DMS153 (cell line): ENCODE data around the gene DPYD.

Source experiments
- DNase-seq: peaks from one replicate; lab custom pipeline; 2025; lab: John Stamatoyannopoulos, UW

The DPYD gene

GRCh38 chr1:97691325-97691724, 229.5 kb downstream of the DPYD start:
- DNase-seq: no peak

- DNase-seq: no peak
Measured at GRCh38 chr1:97685360-97685759, 235.5 kb downstream of the DPYD start.

DNA sequence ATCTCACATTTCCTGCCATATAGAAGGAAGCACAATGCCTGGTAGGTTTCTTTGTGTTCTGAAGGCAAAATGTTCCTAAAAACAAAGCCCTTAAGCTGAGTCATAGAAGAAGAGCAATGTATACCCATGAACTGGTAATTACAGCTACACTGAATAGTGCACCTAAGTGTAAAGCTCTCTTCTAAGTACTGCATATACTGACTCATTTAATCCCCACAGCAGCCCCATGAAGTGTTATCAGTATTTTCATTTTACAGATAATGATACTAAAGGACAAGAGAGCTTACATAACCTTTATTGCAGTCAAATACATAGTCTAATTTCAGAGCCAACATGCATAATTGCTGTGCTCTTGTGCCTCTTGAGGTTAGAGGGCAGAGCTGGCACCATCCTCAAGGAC, 239.9 kb downstream of the DPYD start:
- DNase-seq: peak; percentile 85

GRCh38 chr1:97680470-97680869, 240.4 kb downstream of the DPYD start:
- DNase-seq: no peak

- no peak for DNase-seq
Measured at GRCh38 chr1:97677702-97678101, 243.1 kb downstream of the DPYD start.

- DNase-seq: no peak
Measured at GRCh38 chr1:97674517-97674916, 246.3 kb downstream of the DPYD start.

DNA sequence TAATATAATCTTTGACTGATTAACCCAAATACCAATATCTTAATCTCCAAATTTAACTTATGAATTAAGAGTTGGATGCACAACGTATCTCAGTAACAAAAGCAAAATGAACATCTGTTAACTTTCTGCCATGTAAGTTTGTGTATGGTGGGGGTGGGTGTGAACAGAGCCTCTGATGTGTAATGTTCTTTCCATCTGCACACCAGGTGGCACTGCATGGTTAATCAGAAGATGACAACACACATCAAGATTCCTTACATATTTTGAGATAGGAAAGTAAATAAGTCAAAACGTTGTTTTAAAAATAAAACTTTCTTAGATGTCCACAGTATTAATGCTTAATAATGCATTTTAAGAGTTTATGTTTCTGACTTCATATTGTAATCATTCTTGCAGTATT, 251.9 kb downstream of the DPYD start:
- DNase-seq: no peak

DNA sequence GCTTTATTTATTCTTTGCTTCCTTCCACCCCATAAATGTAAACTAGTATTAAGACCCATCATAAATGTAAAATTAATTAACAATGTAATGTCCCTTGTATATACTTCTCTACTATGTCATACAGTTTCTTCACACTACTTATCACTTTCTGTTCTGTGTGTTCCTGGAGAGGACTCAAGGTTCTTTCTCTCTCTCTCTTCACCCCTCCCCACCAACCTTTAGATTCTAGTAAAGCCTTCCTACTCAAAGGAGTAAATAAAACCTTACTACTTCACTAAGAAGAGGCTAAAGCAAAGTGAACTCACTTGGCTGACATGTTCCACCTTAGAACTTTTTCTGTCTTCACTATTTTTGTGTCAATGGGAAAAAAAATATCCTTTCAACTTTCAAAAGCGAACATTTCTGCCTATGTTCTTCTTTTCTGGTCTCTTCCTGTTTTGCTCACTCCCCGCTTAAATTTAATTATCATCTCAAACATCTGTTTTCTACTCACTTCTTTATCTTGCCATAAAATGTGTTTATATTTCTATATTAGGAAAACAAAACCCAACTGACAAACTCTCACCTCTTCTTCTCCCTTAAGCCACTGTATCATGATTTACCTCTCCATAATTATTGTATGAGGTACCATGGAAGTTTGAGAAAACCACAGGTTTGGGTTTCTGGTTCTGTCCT, 260.3 kb downstream of the DPYD start:
- DNase-seq: no peak

- DNase-seq: no peak
Measured at GRCh38 chr1:97654876-97655585, 265.8 kb downstream of the DPYD start.

GRCh38 chr1:97651250-97651649, 269.6 kb downstream of the DPYD start:
- DNase-seq: no peak

DNA sequence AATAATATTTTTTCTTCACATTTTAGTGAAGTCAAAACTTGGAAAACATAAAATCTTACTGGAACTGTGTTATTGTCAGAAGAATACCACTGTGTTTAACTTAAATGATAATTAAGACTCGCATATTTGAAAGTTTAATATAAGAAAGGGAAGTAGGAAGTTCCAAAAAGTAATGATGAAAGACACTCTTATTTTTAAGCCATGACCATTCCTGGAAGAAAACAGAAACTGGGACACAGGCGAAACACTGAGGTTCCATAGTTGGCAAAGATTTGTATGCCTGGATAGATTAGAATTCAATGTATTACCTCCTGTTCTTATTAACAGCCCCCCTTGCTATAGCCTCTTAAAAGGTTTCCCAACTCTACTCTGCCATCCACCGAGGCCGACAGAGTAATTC, 271.2 kb downstream of the DPYD start:
- DNase-seq: no peak

DNA sequence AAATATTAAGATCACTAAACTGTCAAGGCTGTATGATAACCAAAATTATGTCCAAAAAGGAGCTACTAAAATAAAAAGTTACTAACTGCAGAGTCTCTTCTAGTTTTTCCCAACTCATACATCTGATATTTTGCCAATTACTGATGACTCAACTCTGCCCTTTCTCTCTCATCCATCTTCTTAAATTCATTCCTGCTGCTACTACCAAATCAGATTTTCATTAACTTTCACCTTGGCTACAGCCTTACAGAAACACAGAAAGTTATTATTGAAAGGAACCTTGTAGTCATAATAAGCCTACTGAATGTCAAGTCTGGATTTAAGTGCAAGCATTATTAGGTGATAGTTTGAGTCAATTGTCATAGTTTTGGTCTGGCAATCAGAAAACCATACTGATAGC, 273.1 kb downstream of the DPYD start:
- no peak for DNase-seq

- no peak for DNase-seq
Measured at GRCh38 chr1:97646071-97646470, 274.8 kb downstream of the DPYD start.

DNA sequence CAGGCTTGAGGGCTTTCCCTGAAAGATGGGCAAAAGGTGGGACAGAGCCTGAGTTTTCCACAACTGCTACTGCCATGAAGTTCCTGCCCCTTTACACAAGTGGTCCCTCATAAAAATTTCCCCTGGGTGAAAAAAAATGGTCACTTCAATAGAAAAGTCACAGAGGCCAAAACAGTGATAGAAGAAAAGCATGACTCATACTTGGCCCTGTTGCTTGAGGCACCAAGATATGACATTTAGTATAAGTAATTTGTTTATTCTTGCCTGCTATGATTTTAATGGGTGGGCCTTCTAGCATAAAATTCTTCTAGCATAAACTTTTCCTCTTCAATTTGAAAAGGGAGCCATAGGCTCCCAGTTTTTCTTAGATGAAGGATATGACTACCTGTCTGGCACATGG, 280.2 kb downstream of the DPYD start:
- no peak for DNase-seq

DNA sequence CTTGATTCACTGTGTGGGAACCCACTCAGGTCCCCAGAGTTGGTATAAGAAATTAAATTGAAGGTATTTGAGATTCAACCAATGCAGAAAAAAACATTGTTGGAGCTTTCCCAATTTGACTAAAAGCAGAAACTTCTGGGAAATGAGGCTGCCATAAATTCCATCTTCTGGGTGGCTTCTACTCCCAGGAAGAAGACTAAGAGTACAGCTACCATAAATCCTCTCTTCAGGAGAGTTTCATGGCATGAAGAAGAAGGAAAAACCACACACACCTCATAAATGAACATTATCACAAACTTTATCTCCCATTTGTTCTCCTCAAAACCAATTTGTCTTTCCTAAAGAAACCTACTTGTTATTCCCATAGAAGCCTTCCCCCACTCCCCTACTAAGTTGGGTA, 283.9 kb downstream of the DPYD start:
- DNase-seq: no peak

- DNase-seq: peak; percentile 6
Measured at GRCh38 chr1:97634758-97635157, 286.1 kb downstream of the DPYD start.

GRCh38 chr1:97632776-97633175, 288.1 kb downstream of the DPYD start:
- no peak for DNase-seq

- DNase-seq: peak; percentile 82
Measured at GRCh38 chr1:97632075-97632474, 288.8 kb downstream of the DPYD start.

GRCh38 chr1:97630948-97631347, 289.9 kb downstream of the DPYD start:
- DNase-seq: peak; percentile 82

DNA sequence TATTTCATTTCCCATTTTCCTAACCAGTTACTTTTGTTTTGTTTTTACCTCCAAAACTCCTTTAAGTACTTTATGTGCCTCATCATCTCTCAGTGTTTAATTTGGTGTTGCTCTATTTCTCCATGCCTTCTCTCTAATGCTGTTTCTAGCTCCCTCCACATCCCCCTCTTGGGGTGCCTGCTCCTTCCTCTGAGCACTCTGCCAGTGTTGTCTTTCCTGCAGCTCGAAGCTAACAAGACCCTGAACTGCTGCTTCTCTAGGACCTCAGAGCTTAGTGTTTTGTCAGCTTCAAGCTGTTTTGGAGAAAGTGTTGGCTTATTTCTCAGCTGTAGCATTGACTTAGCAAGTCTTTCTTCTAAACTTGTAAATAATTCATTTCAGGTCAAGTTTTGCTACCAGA, 290.6 kb downstream of the DPYD start:
- DNase-seq: no peak

DNA sequence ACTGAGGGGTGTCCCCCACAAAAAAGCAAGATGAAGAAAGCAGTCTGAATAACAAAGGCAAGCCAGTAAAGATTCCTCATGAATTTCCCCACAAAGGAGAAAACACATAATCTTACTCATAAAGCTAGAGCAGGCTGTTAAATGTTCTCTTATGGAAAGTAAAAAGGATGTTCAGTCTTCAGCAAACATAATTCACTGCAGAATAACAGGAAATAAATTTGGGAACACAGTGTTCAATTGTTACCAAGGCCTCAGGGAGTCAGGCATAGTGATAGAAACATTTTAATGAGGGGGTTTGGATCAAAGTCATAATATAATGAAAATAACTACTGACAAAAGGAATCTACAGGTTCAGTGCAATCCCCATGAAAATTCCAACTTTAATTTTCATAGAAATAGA, 297.6 kb downstream of the DPYD start:
- no peak for DNase-seq

- no peak for DNase-seq
Measured at GRCh38 chr1:97621955-97622354, 298.9 kb downstream of the DPYD start.

GRCh38 chr1:97619706-97620105, 301.1 kb downstream of the DPYD start:
- no peak for DNase-seq

- no peak for DNase-seq
Measured at GRCh38 chr1:97610748-97611147, 310.1 kb downstream of the DPYD start.
